HPDE6-E6E7 (cell line): Measurements from ENCODE around the gene KDM2A.
"Not testable (repeated sequence)": the region's sequence is repeated elsewhere in the genome, so short reads cannot be mapped to it uniquely, and the experiment has no call there.

Source experiments
- DNase-seq: peaks from one replicate; pipeline ENCODE4 v3.0.0; 2011; ENCODE audit warnings: missing footprints; ENCODE audit errors: extremely low spot score

The KDM2A gene

GRCh38 chr11:67167719-67168118 lies 48.7 kb downstream of the KDM2A start:
- no peak for DNase-seq

DNA sequence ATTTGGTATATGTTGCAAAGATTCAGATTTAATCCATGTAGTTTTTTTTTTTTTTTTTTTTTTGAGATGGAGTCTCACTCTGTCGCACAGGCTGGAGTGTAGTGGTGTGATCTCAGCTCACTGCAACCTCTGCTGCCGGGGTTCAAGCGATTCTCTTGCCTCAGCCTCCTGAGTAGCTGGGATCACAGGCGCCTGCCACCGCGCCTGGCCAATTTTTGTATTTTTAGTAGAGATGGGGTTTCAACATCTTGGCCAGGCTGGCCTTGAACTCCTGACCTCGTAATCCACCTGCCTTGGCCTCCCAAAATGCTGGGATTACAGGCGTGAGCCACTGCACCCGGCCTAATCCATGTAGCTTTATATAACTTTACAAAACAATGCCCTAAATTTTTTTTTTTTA lies 49.8 kb downstream of the KDM2A start:
- DNase-seq, result not testable (repeated sequence)

DNA sequence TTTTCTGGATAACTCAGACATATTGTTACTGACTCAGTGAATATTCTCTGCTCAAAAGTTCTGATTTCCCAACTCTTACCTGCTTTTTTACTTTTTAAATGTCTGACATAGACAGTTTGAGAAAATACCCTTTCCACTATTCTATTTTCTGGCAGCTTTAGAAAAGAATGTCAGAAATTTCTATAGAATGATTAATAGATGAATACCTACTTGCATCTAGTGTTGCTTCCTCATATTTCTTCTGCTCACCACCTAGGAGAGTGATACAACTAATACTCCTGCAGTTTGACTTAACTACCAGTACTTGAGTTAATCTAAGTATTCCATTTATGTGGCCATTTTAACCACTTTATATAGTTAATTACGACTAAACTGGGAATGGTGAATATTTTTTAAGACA lies 55.2 kb downstream of the KDM2A start:
- DNase-seq, result peak; percentile 25

DNA sequence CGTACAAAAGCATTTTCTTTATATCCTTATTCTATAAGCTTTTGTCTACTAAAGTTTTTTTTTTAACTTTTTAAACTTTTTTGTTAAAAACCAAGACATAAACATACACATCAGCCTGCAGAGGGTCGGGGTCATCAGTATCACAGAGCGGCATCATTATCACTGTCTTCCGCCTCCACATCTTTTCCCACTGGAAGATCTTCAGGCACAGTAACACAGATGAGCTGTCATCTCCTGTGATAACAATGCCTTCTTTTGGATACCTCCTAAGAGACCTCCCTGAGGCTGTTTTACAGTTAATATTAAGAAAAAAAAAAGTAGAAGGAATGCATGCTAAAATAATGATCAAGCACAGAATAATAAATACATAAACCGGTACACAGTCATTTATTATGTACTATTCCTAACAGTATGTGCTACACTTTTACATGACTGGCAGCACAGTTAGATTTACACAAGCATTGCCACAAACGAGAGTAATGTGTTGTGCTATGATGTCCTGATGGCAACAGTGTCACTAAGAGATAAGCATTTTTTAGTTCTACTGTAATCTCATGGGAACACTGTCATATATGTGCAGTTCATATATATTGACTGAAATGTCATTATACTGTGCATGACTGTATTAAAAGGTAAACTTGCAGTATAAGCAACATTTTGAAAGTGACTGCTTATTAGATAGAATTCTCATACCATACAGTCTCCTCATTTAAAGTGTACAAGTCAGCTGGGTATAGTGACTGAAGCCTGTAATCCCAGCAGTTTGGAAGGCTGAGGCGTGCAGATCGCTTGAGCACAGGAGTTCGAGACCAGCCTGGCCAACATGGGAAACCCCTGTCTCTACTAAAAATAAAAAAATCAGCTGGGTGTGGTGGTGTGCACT lies 58.6 kb downstream of the KDM2A start:
- no peak for DNase-seq

GRCh38 chr11:67178421-67178820 lies 59.4 kb downstream of the KDM2A start:
- no peak for DNase-seq

- no peak for DNase-seq
Measured at GRCh38 chr11:67178878-67179277, 59.8 kb downstream of the KDM2A start.

DNA sequence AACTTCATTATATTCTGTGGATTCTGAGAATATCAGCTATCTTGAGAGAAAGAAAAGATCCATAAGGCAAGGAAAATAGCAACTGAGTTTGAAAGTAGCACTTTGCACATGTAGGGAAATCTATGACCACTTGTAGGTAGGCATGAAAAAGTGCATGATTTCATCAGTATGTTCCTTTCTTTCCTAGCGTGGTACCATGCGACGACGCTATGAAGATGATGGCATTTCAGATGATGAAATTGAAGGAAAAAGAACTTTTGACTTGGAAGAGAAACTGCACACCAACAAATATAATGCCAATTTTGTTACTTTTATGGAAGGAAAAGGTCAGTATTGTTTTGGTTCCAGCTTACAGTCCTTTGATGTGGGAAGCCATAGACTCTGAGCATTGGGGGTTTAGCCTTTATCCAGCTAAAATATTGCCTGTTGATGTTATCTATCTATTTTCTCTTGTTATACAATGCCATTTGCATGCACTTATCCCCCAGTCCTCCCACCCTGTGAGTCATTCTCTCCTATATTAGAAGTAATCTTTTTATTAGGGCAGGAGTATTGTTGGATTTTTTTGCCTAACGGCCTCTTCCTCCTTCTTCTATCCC lies 60.9 kb downstream of the KDM2A start:
- DNase-seq, result no peak

DNA sequence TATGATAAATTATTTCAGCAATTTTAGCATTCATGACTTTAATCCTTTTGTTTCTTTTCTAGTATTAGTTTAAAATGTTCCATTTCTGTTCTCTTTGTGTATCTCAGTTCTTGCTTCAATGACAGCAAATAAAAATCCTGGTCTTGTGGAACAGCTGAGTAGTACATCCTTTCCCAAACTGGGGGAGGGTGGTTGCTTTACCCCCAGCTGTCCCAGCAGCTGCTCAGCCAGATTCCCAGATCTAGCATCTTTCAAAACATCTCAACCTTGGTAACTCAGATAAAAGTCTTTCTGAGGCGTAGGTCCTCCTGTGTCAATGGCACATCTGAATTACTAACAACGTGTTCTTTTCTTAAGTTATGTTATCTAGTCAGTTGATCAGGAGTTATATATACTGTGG lies 75.0 kb downstream of the KDM2A start:
- DNase-seq, result no peak

DNA sequence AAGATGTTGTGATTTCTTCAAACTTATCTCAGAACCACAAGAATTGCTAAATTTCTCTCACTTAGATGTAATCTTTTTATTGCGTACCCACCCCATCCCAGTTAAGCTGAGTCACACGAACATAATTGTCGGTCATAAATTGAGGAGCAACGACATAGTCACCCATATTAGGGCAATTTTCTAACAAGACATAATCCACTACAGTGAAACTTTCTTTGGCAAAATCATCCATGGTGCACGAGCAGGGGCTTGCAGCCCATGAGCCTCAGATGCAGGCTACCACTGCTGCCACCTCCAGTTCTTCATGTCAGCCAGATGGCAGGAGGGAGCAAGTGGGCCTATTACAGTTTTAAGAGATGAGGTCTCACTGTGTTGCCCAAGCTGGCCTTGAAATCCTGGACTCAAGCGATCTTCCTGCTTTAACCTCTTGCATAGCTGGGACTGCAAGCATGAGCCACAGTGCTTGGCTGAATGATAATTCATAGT lies 77.0 kb downstream of the KDM2A start:
- no peak for DNase-seq

DNA sequence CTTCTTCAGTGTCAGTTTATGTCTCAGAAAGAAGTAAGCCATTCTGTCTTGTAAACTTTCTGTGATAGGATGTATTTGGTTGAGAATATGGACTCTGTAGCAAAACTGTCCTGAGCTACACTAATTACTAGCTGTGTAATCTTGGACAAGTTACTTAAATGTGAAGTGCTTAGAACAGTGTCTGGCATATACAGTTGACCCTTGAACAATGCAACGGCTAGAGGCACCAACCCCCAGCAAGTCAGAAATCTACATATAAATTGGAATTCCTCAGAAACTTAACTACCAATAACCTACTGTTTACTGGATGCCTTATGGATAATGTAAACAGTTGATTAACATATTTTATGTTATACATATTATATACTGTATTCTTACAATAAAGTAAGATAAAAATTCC lies 78.5 kb downstream of the KDM2A start:
- no peak for DNase-seq

- DNase-seq, result not testable (repeated sequence)
Measured at GRCh38 chr11:67198781-67199180, 79.7 kb downstream of the KDM2A start.

- DNase-seq, result no peak
Measured at GRCh38 chr11:67199751-67200150, 80.7 kb downstream of the KDM2A start.

GRCh38 chr11:67202028-67202427 lies 83.0 kb downstream of the KDM2A start:
- DNase-seq, result no peak

DNA sequence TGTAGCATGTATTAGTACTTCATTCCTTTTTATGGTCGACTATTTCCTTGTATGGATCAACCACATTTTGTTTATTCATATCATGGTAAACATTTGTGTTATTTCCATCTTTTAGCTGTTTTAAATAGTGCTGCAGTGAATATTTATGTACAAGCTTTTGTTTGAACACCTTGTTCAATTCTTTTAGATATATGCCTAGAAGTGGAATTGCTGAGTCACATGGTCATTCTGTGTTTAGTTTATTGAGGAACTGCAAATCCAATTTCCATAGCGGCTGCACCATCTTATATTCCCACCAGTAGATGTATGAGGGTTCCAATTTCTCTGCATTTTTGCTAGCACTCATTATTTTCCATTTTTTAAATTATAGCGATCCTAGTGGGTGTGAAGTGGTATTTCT lies 85.8 kb downstream of the KDM2A start:
- no peak for DNase-seq

DNA sequence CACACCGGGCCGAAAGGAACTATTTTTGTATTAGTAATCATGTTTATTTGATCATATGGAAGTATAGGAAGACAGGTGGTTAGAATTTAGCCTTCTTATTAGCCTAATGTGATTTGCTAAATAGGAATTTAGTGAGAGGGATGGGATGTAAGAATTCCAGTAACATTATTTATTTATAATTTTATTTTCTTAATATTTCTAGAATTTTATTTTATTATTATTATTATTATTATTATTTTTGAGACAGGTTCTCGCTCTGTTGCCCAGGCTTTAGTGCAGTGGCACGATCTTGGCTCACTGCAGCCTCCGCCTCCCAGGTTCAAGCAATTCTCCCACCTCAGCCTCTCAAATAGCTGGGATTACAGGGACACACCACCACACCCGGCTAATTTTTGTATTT lies 90.2 kb downstream of the KDM2A start:
- not testable (repeated sequence) for DNase-seq

DNA sequence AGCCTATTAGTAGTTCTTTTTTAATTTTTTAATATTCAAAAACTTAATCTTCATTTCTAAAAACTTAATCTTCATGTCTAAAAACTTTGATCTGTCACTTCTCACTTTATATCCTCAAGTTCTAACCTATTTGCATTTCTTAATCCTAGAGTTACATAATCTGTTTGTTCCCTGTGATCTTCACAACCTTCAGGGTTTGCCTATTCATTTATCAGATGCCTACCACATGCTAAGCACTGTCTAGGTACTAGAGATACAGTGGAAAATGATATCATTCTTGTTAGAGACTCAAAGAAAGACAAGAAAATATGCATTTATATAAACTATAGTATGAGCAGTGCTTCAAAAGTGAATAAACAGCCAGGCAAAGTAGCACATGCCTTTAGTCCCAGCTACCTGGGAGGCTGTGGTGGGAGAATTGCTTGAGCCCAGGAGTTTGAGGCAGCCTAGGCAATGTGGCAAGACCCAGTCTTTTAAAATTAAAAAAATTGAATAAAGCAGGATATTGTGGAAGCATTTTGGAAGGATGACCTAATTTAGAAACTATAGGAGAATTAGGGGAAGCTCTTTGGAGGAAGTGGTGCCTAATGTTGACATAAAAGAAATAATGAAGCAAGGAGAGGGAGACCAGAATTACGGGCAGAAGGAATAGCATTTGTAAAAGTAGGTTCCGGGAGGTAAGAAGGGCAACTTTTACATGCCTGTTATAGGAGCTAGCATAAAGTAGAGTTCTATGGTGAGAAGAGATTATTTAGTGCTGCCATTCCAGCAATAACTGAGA lies 92.8 kb downstream of the KDM2A start:
- DNase-seq, result no peak

- no peak for DNase-seq
Measured at GRCh38 chr11:67213178-67213621, 94.1 kb downstream of the KDM2A start.

- DNase-seq, result no peak
Measured at GRCh38 chr11:67227726-67228125, 108.7 kb downstream of the KDM2A start.

DNA sequence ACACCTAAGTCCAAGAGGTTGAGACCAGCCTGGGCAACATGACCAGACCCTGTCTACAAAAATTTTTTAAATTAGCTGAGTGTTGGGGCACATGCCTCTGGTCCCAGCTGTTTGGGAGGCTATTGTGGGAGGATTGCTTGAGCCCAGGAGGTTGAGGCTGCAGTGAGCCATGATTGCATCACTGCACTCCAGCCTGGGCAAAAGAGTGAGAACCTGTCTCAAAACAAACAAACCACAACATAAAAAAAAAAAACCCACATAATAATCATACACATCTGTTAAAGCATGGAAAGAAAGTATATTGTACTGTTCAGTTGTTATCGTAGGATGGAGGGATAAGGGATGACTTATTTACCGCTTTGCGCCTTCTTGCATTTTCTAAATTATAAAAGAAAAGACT lies 111.3 kb downstream of the KDM2A start:
- no peak for DNase-seq

DNA sequence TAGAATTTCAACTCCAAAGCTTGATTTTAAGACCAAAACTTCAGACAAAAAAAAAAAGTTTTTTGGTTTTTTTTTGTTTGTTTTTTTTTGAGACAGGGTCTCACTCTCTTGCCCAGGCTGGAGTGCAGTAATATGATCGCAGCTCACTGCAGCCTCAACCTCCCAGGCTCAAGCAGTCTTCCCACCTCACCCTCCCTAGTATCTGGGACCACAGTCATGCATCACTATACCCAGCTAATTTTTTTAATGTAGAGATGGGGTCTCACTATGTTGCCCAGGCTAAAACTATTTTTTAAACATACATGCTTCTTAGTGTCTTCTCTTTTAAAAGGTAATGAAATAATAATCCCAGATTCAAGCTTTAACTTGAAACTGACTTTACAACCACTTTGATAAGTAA lies 111.8 kb downstream of the KDM2A start:
- no peak for DNase-seq

DNA sequence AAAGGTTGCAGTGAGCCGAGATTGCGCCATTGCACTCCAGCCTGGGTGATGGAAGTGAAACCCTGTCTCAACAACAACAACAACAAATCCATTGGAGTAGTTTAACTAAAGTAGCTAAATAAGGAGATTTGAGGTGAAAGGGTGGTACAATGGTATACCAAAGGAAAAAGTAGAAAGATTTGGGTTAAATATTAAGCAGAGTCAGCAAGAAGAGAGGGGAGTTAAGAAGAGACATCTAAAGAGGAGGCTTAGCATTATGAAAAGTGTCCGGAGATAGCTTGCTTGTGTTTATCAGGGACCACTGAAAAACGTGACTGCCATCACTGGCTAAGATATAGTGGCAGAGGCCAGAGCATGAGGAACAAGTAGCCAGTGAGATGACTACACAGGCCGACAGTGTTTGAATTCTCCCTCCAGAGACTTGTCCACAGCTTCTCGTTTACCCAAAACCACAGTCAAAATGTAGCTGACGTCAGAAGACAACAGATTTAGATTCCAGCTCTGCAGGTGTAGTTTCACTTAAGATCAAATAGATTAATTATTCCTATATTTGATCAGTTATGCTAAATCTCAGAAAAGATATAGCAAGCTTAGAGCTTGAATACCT lies 114.6 kb downstream of the KDM2A start:
- no peak for DNase-seq

GRCh38 chr11:67234571-67234970 lies 115.5 kb downstream of the KDM2A start:
- not testable (repeated sequence) for DNase-seq
